ENCODE results near the gene CLDN5.

CLDN5 gene

DNA sequence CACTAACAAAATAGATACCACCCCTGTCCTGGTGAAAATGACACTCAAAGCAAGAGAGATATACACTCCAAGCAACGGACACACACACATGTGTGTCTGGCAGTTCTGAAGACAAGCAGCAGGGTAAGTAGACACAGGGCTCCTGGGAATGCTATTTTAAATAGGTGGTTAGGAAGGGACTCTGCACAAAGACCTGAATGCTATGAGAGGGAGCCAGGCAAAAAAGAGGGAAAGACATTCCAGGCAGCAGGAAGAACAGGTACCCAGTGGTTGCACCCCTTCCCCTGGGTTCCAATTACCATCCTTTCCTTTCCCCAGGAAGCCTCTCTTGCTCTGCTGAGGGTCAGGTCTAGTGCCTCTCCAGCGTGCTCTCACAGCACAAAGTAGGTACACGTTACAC, 48.2 kb downstream of the CLDN5 start:
- H3K27me3 ChIP-seq (replicated peaks; ENCODE audit: control insufficient read depth, insufficient read depth, low read length), result no peaks in the 10 kb centered on the region
- DNase-seq (ENCODE audit: extremely low read depth, insufficient read length), result no peak
- TF ChIP-seq, protein P1, sequence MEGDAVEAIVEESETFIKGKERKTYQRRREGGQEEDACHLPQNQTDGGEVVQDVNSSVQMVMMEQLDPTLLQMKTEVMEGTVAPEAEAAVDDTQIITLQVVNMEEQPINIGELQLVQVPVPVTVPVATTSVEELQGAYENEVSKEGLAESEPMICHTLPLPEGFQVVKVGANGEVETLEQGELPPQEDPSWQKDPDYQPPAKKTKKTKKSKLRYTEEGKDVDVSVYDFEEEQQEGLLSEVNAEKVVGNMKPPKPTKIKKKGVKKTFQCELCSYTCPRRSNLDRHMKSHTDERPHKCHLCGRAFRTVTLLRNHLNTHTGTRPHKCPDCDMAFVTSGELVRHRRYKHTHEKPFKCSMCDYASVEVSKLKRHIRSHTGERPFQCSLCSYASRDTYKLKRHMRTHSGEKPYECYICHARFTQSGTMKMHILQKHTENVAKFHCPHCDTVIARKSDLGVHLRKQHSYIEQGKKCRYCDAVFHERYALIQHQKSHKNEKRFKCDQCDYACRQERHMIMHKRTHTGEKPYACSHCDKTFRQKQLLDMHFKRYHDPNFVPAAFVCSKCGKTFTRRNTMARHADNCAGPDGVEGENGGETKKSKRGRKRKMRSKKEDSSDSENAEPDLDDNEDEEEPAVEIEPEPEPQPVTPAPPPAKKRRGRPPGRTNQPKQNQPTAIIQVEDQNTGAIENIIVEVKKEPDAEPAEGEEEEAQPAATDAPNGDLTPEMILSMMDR (IDR thresholded peaks at IDR 0.05; ENCODE audit: insufficient read depth, low read length, poor library complexity, severe bottlenecking), result no peak
- H3K4me3 ChIP-seq (replicated peaks; ENCODE audit: low read depth, low read length), result no peak overlapping the region
- peaks cover 26% of the 10 kb centered on the region for H3K36me3 ChIP-seq (ENCODE audit: control insufficient read depth, insufficient read depth, low read length)

DNA sequence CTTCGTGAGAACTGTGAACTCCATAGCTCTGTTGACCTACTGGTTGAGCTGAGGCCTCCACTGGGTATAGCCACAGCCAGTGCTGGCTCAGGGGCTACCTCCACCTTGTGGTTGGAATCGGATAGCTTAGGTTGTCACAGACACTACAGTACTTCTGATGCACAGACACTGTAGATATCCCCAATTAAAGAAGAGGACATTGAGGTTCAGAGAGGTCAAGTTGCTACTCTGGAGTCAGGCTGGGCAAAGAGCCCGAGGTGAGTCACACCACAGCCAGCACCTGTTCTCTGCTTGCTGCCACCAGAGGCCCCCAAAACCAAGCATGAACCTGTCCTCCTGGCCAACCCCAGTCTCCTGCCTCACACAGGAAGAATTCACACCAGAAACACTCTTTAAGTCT, 50.6 kb downstream of the CLDN5 start:
- H3K4me3 ChIP-seq (replicated peaks; ENCODE audit: low read depth, low read length), result no peak overlapping the region
- no peaks in the 10 kb centered on the region for H3K27me3 ChIP-seq (replicated peaks; ENCODE audit: control insufficient read depth, insufficient read depth, low read length)
- no peak for DNase-seq (ENCODE audit: extremely low read depth, insufficient read length)
- TF ChIP-seq, protein P1 (IDR thresholded peaks at IDR 0.05; ENCODE audit: insufficient read depth, low read length, poor library complexity, severe bottlenecking), result peak; percentile 6
- H3K36me3 ChIP-seq (ENCODE audit: control insufficient read depth, insufficient read depth, low read length), result peaks cover 46% of the 10 kb centered on the region

Measured in GM06990 (cell line).